Measurements from ENCODE around the gene CHSY3.

Gene CHSY3

GRCh38 chr5:129904102-129904666 is at the start of gene CHSY3:
Gene CHSY3 (plus strand): TSS chr5:129904465.
- peak; percentile 82 to 84 for DNase-seq

GRCh38 chr5:129856325-129856724 is 47.9 kb upstream of the CHSY3 start:
- TF ChIP-seq GATA1 (IDR thresholded peaks at IDR 0.05; ENCODE audit: low read depth, low read length) (no peak), POLR2A (IDR thresholded peaks at IDR 0.05; ENCODE audit: low read length) (no peak)
- no peak for DNase-seq

More at GRCh38 chr5:129904102-129904666, at the start of gene CHSY3:
- no peak for TF ChIP-seq POLR2A (IDR thresholded peaks at IDR 0.05; ENCODE audit: low read length)
- TF ChIP-seq GATA1 (IDR thresholded peaks at IDR 0.05; ENCODE audit: low read depth, low read length): no peak

GRCh38 chr5:129857116-129857515 is 47.1 kb upstream of the CHSY3 start:
- DNase-seq: no peak
- TF ChIP-seq GATA1 (IDR thresholded peaks at IDR 0.05; ENCODE audit: low read depth, low read length) (no peak), POLR2A (IDR thresholded peaks at IDR 0.05; ENCODE audit: low read length) (no peak)

GRCh38 chr5:129858131-129858675 is 46.1 kb upstream of the CHSY3 start:
- DNase-seq: no peak

GRCh38 chr5:129884322-129884721 is 19.9 kb upstream of the CHSY3 start:
- no peak for TF ChIP-seq GATA1 (IDR thresholded peaks at IDR 0.05; ENCODE audit: low read depth, low read length)
- no peak for TF ChIP-seq POLR2A (IDR thresholded peaks at IDR 0.05; ENCODE audit: low read length)
- DNase-seq: no peak

More at GRCh38 chr5:129858131-129858675, 46.1 kb upstream of the CHSY3 start:
- TF ChIP-seq GATA1 (IDR thresholded peaks at IDR 0.05; ENCODE audit: low read depth, low read length): no peak

- TF ChIP-seq POLR2A (IDR thresholded peaks at IDR 0.05; ENCODE audit: low read length) (no peak), GATA1 (IDR thresholded peaks at IDR 0.05; ENCODE audit: low read depth, low read length) (no peak)
- peak; percentile 5 to 20 for DNase-seq
These were observed 4.8 kb upstream of the CHSY3 start for GRCh38 chr5:129899454-129899853.

GRCh38 chr5:129902816-129903215 is 1.4 kb upstream of the CHSY3 start:
- DNase-seq: no peak
- TF ChIP-seq POLR2A (IDR thresholded peaks at IDR 0.05; ENCODE audit: low read length) (no peak), GATA1 (IDR thresholded peaks at IDR 0.05; ENCODE audit: low read depth, low read length) (no peak)

GRCh38 chr5:129903466-129904101 is 681 bp upstream of the CHSY3 start:
- peak in 1 of 2 experiments; percentile 34 for DNase-seq
- TF ChIP-seq GATA1 (IDR thresholded peaks at IDR 0.05; ENCODE audit: low read depth, low read length) (no peak), POLR2A (IDR thresholded peaks at IDR 0.05; ENCODE audit: low read length) (no peak)

- TF ChIP-seq GATA1 (IDR thresholded peaks at IDR 0.05; ENCODE audit: low read depth, low read length) (no peak), POLR2A (IDR thresholded peaks at IDR 0.05; ENCODE audit: low read length) (no peak)
- peak; percentile 36 to 50 for DNase-seq
These were observed 605 bp downstream of the CHSY3 start for GRCh38 chr5:129904667-129905472.

- peak; percentile 36 to 42 for DNase-seq
- TF ChIP-seq GATA1 (IDR thresholded peaks at IDR 0.05; ENCODE audit: low read depth, low read length) (no peak), POLR2A (IDR thresholded peaks at IDR 0.05; ENCODE audit: low read length) (no peak)
These were observed 1.4 kb downstream of the CHSY3 start for GRCh38 chr5:129905473-129906176.

- TF ChIP-seq POLR2A (IDR thresholded peaks at IDR 0.05; ENCODE audit: low read length): no peak
- no peak for TF ChIP-seq GATA1 (IDR thresholded peaks at IDR 0.05; ENCODE audit: low read depth, low read length)
- peak in 1 of 2 experiments; percentile 17 for DNase-seq
These were observed 2.1 kb downstream of the CHSY3 start for GRCh38 chr5:129906177-129906887.

- TF ChIP-seq POLR2A (IDR thresholded peaks at IDR 0.05; ENCODE audit: low read length): no peak
- TF ChIP-seq GATA1 (IDR thresholded peaks at IDR 0.05; ENCODE audit: low read depth, low read length): no peak
- DNase-seq: no peak
These were observed 5.0 kb downstream of the CHSY3 start for GRCh38 chr5:129909225-129909624.
